ENCODE data around the gene MRPL34.

Gene MRPL34

GRCh38 chr19:17305517-17306284, at the start of gene MRPL34:
MRPL34 (plus strand) TSS chr19:17305872; CDS start chr19:17305893, 21 bp downstream.
- Histone ChIP-seq H3K27me3 (replicated peaks) (no peaks in the 10 kb centered on the region), H3K27ac (peak within 1 kb of the TSS; percentile 40), H3K36me3 (replicated peaks) (no peaks in the 10 kb centered on the region), H3K4me3 (ENCODE audit: low read depth, low read length) (peak within 1 kb of the TSS; percentile 84)
- in situ Hi-C loops (cut with HindIII; ENCODE audit: low pct_ligation_motif_present, low sequenced_read_pairs) = no loop called here
- TF ChIP-seq, protein P1, sequence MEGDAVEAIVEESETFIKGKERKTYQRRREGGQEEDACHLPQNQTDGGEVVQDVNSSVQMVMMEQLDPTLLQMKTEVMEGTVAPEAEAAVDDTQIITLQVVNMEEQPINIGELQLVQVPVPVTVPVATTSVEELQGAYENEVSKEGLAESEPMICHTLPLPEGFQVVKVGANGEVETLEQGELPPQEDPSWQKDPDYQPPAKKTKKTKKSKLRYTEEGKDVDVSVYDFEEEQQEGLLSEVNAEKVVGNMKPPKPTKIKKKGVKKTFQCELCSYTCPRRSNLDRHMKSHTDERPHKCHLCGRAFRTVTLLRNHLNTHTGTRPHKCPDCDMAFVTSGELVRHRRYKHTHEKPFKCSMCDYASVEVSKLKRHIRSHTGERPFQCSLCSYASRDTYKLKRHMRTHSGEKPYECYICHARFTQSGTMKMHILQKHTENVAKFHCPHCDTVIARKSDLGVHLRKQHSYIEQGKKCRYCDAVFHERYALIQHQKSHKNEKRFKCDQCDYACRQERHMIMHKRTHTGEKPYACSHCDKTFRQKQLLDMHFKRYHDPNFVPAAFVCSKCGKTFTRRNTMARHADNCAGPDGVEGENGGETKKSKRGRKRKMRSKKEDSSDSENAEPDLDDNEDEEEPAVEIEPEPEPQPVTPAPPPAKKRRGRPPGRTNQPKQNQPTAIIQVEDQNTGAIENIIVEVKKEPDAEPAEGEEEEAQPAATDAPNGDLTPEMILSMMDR (IDR thresholded peaks at IDR 0.05; ENCODE audit: low read depth, low read length, missing control alignments) = peak; percentile 84
- DNase-seq = peak; percentile 95

DNA sequence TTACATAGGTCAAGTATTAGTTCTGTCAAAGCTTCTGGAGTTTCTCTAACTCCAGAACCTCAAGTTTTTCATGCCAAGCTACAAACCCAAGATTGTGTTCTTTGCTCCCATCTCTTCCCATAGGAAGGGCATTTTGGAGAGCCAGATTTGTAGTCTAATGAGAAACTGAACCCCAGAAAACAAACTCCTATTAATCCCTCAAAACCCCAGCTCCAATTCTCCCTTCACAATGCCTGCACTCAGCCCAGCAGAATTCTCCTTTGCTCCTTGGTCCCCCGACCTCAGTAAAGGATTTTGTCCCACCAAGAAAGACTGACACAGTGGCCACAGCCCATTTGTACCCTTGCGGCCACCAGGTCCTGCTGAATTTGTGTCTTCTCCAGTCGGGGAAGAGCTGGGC, 49.5 kb upstream of the MRPL34 start:
- no peak overlapping the region for H3K27ac ChIP-seq
- no peaks in the 10 kb centered on the region for H3K36me3 ChIP-seq (replicated peaks)
- DNase-seq = no peak
- in situ Hi-C loops (cut with HindIII; ENCODE audit: low pct_ligation_motif_present, low sequenced_read_pairs) = no loop called here
- no peak overlapping the region for H3K4me3 ChIP-seq (ENCODE audit: low read depth, low read length)
- TF ChIP-seq, protein P1 (IDR thresholded peaks at IDR 0.05; ENCODE audit: low read depth, low read length, missing control alignments) = no peak
- no peaks in the 10 kb centered on the region for H3K27me3 ChIP-seq (replicated peaks)

DNA sequence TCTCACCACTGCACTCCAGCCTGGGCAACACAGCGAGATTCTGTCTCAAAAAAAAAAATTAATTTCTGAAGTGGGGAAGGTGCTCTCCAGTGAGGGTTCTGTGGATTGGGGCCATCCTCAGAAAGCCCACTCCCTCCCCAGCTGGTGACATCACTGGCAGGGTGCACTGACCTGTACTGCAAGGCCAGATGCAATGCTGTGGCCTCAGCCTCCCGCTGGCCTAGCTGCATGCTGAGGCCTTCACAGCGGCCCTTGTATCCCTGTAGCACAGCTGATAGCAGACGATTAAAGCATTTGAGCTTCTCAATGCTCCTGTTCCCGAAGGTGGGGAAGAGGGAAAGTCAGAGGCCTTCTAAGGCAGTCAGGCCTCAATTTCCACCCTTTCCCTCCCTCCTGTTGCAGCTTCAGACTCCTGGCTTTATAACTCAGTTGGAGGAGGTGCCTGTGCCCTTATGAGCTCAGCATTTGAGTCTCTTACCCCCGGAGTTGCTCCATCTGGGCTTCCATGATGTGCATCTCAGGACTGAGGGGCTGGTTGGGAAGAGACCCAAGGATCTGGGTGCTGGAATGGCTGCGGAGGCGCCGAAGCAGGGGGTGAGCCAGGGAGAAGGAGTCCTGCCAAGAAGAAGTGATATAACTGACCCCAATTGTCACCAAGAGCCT, 46.4 kb upstream of the MRPL34 start:
- DNase-seq = no peak
- Histone ChIP-seq H3K27ac (no peak overlapping the region), H3K27me3 (replicated peaks) (no peaks in the 10 kb centered on the region), H3K36me3 (replicated peaks) (no peaks in the 10 kb centered on the region), H3K4me3 (ENCODE audit: low read depth, low read length) (no peak overlapping the region)
- in situ Hi-C loops (cut with HindIII; ENCODE audit: low pct_ligation_motif_present, low sequenced_read_pairs) = no loop called here
- TF ChIP-seq, protein P1 (IDR thresholded peaks at IDR 0.05; ENCODE audit: low read depth, low read length, missing control alignments) = no peak

DNA sequence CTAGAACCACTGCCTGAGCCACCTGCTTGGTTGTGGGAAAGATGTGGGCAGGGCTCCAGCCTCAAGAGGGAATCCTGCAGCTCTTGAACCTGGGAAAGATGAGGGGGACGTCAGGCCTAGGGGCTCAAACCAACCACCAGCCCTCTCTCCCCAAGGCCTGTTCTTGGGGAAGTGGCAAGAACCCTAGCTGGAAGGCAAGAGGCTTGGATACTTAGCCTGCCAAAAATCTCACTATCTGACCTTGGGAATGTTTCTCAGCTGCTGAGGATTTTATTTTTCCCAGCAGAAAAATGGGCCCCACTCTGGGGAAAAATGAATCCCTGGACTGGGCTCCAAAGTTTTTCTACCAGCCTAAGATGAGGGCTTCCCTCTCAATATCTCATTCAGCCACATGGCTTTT, 45.7 kb upstream of the MRPL34 start:
- no peak for DNase-seq
- H3K36me3 ChIP-seq (replicated peaks) = no peaks in the 10 kb centered on the region
- no peaks in the 10 kb centered on the region for H3K27me3 ChIP-seq (replicated peaks)
- H3K27ac ChIP-seq = no peak overlapping the region
- no peak overlapping the region for H3K4me3 ChIP-seq (ENCODE audit: low read depth, low read length)
- TF ChIP-seq, protein P1 (IDR thresholded peaks at IDR 0.05; ENCODE audit: low read depth, low read length, missing control alignments) = no peak
- in situ Hi-C loops (cut with HindIII; ENCODE audit: low pct_ligation_motif_present, low sequenced_read_pairs) = no loop called here

GRCh38 chr19:17260842-17261325, 44.8 kb upstream of the MRPL34 start:
- no peaks in the 10 kb centered on the region for H3K27me3 ChIP-seq (replicated peaks)
- in situ Hi-C loops (cut with HindIII; ENCODE audit: low pct_ligation_motif_present, low sequenced_read_pairs) = no loop called here
- TF ChIP-seq, protein P1 (IDR thresholded peaks at IDR 0.05; ENCODE audit: low read depth, low read length, missing control alignments) = peak; percentile 94

More at GRCh38 chr19:17260842-17261325, 44.8 kb upstream of the MRPL34 start:
- H3K27ac ChIP-seq = no peak overlapping the region
- DNase-seq = peak; percentile 48
- no peak overlapping the region for H3K4me3 ChIP-seq (ENCODE audit: low read depth, low read length)
- no peaks in the 10 kb centered on the region for H3K36me3 ChIP-seq (replicated peaks)

All from brain microvascular endothelial cell (primary cell).